HG03025 (cell line): Measurements from ENCODE around the gene HAND2.

Experiments used
- ATAC-seq: cut with Tn5 transposase; IDR thresholded peaks from one replicate; pipeline ENCODE4 v1.9.1; 2021; ENCODE audit warnings: mild to moderate bottlenecking, moderate library complexity; ENCODE audit not compliant: unreplicated experiment, low FRiP score

Gene HAND2

DNA sequence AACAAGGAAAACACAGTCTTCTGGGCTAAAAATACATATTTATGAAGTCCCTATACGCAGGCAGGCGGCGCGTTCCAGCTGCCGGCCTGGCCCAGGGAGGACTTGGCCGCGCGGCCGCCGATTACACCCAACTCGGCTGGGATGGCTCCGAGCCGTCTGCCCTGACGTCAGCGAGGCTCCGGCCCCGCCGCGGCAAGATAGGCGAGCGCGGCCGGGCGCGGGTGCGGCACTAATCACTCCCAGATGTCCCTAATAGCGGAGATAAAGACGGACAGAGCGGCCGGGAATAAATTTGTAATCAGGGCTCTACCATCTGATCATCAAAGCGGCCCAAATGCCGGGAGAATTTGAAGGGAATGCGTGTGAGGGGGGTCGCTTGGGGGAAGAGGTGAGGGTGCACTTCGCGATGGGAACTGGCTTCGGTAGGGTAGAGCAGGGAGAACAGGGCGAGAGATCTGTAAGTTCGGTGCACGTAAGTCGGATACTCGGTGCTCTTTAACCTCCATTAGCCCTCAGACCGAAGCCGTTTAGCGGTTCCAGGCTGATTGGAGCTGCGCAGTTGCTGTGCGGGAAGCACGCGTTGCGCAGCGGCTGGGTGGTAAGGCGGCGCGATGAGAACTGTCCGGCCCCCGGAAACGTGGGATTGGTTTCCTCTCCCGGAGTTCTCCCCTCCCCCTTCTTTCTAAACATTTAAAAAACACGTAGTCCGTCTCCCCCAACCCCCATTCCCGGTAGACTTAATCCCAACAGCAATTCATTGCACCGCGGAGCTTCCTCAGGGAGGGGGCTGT lies 7.7 kb downstream of the HAND2 start:
- no peak for ATAC-seq

DNA sequence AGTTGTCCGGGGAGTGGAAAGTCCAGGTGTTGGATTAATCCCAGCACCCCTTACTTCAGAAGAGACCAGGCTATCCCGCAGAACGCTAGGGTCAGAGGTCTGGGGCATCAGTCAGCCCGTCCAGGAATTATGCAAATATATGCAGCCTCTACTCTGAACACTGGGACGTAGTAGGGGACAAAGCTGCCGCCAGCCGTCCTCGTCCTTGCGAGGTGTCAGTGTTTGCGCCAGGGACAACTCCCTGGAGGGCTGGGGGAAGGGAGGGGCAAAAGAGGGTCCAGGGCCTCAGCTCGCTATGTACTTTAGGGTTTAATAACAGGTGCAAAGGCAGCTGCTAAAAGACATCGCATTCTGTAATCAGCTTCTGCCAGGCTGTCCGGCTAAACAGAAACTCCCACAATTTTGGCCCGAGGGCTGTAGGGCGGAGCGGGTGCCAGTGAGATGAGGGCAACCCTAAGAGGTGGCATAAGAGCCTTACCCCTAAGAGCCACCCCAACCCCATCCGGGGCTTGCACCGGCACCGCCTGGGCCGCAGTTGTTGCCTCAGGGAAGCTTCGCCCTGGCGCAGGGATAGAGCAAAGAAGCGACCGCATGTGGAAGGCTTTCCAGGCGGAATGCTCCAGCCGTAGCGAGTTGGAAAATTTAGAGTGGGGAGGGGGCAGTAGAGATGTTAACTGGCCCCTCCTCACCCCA lies 8.4 kb downstream of the HAND2 start:
- no peak for ATAC-seq

DNA sequence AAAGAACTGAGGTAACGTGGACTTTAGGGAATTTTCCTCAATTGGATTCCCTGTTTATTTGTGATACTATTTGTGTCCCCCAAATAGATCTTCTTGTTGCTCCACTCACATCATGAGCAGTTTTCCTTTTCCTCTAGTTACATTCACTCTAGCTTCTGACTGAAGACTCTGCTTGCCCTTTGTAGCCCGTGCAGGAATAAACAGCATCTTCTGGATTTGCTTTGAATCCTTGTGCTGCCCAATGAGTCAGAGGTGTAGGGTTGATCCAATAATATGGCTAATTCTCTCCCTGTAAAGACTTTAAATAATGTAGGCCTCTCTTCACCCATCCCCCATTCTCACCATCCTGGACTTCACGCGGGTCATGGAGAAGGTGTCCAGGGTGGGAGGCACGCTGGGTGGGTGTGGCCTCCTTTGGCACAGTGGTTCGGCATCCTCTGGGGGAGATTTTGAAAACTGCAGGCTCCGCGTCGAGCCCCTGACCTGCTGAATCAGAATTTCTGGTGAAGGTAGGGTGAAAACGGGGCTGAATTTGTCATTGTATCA lies 9.0 kb downstream of the HAND2 start:
- no peak for ATAC-seq

DNA sequence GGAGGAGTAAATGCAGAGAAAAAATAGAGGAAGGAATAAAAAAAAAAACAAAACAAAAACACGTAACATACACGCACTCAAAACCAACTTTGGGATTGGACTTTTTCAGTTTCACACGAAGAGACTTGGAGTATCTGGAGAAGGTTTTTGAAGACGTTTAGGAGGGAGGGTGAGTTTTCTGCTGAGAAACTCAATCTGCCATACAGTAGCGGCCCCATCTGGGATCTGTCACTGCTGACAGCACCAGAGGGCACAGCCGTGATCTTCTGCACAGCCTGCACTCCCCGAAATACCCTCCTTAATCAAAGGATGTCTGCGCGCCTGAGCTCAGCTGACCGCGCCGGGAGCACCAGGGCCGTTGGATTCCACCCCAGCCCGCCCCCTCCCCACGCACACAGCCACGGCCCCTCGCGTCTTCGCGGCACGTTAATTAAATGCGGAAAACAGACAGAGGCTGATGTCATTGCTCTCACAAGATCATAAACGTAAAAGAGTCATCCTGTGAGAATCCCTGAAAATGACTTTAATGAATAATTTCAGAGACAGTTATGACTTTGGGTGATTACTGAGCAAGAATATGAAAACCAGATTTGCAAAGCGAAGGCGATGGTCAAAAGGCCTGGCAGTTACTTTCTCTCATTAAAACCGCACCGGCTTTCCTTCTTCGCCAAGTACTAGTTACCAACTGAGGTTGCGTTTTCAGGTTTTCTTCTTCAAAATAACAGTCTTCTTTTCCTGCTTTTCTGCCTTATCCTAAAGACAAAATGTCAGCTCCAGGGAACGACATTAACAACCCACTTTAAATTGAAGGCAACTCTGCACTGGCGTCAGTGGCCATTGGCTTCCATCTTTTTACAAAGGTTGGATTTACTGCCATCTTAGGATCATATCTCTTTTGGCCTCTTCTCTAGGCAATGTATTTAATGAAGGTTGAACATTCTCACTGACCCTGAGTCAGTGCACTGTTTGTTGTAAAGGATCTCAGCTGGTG lies 10.6 kb downstream of the HAND2 start:
- ATAC-seq: no peak

DNA sequence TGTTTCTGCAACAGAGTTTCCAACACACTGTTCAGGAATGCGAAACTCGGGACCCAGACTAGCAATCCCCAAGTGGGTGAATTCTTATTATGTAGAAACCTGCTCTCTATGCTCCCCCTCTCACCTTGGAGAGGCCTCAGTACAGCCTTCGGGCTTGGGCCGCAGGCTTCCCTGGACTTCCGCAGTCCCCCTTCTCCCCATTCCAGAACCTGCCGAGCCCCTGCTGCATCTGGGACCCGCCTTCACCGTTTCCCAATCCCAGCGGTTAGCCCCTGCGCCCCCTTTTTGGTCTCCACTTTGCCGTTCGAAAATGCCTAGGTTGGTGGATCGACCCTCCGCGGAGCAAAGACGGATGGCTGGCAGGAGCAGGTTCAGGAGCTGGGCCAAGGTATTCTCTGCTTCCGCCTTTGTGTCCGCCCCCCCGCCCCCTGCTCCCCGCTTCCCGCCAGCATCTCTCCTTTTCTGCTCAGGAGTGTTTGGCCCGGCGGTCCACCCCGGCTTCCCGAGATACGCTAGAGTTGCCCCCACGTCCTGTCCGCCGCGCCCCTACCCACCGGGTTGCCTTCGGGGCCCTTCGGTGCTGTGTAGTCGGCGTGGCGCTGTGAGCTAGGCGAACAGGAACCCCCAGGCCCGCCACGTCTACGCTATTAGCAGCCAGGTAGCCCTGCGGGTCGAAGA lies 11.5 kb downstream of the HAND2 start:
- no peak for ATAC-seq

DNA sequence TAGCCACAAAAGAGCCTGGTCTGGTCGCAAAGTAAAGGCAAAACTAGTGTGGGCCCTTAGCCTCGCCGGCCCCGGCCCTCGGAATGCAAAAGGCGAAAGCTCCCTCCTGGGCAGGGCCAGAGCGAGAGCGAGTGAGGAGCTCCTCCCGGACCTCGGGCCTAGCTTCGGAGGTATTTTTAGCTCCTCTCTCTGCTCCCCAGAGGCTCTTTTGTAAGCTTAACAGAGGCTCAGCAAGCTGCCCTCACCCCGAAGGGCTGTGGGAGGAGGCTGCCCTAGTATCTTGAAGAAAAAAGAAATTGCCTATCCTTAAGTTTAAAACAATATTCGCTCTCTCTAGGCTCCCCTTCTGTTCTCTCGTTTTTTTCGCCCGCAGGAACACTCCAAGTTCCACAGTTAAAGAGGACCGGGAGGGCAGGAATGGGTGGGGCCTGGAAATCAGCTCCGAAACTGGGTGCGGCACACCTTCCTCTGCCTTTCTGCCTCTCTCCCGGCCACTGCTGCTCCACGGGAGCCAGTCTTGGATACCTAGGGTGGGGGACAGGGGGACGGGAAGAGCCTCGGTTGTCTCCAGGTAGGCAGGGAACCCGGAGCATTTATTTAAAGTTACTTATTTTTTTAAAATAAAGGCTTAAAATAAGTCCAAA lies 12.1 kb downstream of the HAND2 start:
- no peak for ATAC-seq

DNA sequence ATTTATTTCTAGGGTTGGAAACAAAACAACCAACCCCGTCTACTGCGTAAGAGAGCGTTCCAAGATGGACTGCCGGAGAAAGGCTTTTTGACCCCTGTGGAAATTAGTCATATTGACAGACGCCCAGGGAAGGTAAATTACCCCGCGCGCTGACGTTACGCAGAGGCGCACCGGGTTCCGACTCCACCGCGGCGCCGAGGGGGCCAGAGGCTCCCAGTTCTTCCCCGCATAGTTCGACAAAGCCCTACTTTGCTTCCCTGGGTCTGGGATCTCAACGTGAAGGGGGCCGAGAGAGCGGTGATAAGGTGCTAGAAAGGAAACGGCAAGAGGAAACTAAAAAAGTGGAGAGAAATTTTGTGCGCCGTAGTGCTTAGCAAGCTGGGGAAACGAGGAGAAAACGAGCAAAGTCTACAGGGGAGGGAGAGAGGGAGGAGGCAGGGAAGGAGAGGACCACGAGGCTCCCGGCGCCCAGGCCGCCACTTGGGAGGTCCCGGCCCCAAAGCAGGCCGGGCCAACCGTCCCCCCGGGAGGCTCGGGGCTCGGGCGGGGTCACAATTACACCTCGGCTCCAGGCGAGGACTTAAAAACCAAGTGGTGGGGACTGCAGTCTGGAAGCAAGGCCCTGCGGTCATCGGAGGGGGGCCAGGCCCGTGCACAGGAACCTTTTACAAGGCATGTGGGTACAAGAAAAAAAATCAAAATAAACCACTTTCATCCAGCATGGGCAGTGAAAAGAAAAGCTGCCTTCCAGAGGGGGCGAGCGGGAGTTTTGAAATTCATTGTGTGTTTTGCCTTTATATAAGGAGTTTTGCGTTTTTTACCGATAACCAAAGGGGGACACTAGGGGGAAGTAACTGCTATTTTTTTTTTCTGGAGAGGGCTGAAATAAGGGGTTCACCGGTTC lies 13.2 kb downstream of the HAND2 start:
- ATAC-seq: no peak

DNA sequence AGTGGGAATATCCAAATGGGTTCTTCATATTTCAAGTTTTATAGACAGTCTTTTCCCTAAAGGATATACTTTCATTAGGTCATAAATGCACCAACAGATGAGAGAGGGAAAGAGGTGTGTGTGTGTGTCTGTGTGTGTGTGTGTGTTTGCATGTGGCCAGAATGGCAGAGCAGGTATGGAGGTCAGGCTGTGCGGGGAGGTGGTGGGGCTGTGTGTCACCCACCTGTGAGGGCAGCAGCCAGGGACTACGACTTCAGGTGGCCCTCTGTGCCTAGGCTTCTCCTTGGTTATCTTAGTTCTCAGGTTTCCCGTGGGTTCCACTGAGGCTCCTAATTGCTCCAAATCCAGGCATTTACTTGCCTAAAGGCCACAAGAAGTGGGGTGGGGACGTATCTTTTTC lies 14.6 kb downstream of the HAND2 start:
- no peak for ATAC-seq

DNA sequence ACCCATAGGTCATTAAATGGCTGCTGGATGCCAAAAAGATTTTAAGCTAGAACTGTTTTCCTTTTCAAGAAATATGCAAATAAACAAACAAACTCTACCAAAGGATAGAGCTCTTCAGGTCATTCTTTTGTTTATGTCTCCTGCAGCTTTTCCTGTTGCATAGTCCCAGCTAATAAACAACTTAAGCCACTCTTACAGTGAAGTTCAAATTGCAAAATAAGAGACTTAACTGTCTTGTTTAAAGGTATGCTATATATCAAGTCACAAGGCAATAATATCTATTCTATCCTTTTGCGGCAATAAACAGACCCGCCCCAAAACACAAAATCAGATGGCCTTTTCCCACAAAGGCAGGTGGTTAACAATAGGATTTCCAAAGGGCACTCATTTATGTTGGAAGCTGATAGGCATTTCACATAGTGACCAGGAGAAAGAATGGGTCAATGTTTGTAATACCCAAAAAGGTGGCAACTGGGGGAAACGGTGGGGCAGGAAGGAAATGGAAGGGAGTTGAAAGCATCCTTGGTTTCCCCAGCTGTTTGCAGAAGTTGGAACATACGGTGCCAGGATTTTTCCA lies 15.3 kb downstream of the HAND2 start:
- ATAC-seq: no peak

DNA sequence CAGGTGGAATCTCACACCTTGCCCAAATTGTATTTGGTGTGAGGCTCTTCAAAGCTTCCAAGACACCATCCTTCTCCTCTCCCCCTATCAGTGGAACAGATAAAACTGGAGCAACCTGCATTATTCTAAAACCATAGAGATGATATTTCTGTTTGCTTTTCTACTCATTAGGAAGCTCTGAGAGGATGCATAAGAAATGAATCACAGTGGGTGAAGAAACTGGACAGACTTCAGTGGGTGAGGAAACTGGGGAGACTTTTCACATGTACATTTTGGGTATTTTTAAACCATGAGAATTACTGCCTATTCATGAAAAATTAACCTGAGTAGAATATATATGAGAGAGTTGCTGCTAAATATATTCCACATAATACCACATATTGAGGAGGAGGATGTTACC lies 16.4 kb downstream of the HAND2 start:
- ATAC-seq: no peak

DNA sequence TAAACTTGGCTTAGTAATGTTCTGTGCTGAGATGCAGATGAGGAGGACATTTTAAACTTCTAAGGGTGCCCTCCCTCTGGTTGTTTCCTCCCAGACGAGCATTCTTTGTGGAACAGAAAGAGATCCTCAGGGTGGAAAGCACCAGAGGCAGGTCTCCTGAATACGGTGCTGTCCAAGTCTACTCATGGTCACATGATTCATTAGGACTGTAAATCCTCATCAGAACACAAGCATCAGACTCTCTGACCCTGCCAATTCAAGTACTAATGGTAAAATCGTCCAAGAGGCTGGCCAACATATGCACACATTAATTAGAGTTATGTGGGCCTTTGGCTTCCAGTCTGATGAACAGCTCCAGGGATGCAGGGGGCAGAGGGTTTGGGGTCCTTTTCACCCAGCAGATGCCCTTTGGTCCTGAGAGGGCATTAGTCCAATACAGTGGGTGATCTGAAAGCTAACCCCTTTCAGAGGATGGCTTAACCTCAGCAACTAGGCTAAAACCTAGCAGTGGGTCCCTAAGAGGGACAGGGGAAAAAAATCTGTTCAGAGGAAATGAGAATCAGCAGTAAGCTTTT lies 18.2 kb downstream of the HAND2 start:
- ATAC-seq: no peak

DNA sequence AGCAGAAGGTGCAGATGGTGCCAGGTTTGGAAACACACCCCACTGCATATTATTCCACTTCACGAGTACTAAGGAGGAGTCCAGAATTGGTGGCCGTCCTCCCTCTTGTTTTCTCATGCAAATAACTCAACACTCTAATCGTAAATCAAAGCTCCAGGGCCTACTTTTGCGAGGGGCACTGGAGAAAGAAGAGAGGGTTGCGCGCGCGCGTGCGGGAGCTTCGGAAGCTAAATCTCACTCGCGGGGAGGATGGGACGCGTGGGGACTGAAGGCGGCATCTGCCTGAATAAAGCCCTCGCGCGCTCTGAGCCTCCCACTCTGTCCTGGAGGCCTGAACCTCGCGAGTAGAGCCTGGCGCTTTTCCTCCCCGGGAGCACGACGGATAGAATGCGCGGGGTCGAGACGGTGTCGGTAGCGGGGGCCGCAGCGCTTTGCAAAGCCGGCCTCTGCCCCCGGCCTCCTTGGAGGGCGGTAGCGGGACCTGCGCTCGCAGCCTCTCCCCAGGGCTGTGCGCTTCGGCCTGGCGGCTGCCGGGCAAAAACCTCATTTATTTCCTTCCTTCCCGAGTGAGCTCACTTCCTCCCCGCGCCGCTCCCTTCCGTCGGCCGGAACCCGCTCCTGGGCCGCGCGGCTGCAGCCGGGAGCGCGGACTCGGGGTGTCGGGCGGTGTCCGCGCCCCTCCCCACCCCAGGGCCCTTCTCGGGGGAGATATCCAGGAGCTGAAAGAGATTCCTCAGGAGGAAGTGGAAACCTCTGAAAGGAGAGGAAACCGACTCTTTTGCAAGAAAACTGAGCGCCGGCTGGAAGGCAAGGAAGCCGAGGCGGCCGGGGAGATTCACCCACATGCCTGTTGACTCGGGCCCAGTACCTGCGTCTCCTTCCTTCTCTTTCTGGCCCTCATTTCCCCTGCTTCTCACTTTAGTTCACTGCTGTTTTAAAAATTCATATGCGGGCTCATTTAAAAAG lies 20.7 kb downstream of the HAND2 start:
- peak; percentile 39 for ATAC-seq

DNA sequence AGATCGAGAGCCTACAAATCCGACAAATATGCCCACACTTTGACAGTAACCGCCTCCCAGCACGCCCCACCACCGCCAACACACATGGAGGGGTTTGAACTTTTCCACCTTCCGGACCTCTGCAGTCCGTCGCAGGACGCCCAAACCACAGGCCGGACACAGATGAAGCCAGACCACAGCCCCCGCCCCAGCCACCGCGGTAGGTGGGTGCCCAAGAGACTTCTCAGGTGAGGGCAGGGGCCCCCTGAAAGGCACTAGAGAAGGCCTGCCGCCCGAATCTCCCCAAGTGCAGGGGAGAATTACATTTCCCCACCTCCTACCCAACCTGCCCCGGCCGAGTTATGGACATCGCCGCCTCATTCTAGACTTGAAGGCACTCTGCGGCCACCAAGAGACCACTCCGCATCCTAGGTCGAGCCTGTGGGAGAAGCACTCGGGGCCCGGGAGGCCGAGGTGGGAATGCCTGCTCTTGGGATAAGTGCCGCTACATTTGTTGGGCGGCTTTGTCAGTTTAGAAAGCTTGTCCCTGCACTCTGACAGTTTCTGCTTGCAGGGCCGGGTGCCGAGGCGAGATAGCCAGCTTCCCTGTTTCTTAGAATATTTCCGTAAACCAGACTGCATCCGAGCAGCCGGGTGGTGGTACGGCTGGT lies 21.5 kb downstream of the HAND2 start:
- peak; percentile 3 for ATAC-seq

DNA sequence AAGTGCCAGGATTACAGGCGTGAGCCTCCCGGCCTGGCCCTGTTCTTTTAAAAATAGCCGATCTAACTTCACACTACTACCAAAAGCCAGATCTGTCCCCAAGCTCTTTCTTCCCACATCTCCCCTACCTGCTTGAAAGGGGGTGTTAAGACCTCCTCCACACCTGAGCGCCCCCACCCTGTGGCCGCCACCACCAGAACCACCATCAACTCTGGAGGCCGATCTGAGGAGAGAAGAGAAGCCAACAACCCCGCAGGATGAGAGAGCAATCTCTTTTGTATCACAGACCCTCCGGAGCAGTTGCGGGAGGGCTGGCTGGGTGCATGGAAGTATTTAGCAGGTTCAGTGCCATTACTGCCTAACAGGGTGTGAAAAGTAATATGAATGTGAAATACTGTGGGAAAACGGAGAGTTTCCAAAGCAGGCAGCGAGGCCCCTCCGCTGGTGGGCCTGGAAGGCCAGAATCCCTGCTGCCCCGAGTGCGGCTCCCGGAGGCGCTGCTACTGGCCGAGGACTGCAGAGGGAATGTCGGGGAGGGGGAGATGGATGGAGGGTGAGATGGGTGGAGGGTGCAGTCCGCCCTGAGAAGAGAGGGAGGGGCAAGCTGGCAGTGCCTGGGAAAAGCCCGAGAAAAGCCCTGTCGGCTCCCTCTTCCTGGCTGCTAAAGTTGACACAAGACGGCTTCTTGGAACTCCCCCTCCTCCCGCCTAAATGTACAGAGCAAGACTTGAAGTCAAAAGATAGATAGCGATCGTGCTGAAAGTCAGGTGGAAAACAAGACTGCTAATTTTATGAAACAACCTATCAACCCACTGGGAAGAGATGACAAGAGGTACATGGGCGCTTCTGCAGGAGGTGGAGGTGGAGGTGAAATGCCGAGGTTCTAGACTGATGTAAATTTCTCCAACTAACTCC lies 22.3 kb downstream of the HAND2 start:
- ATAC-seq: no peak

DNA sequence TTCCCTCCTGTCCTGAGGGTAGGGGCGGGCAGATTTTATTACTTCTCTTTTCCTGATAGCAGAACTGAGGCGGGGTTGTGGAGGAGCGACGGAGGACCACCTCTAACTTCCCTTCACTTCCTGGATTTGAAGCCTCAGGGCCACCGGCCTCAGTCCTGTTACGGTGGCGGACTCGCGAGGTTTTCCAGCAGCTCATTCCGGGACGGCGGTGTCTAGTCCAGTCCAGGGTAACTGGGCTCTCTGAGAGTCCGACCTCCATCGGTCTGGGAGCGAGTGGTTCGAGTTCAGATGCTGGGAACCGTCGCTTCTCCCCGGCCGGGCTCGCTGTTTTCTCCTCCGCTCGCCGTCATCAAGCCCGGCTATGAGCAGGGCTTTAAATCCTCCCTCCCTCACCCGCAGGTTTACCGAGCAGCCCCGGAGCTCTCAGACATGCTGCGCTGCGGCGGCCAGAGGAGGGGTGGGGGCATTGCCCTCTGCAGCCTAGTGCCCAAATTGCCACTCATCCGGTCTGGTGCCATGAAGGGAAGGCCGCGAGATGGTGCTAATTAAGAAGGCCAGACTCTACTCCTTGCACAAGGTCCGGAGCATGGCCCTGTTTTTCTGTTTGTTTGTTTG lies 23.3 kb downstream of the HAND2 start:
- ATAC-seq: no peak
